Measurements from ENCODE around the gene ZNF784.

The ZNF784 gene, protein sequence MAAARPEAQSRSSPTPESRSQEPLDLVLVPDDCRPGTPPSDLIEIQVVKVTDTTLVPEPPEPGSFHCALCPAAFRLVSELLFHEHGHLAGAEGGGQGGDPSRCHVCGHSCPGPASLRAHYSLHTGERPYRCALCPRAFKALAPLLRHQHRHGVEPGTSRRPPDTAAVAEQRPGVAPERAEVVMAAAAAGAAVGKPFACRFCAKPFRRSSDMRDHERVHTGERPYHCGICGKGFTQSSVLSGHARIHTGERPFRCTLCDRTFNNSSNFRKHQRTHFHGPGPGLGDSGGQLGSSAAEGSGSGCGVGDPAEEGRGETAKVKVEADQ

DNA sequence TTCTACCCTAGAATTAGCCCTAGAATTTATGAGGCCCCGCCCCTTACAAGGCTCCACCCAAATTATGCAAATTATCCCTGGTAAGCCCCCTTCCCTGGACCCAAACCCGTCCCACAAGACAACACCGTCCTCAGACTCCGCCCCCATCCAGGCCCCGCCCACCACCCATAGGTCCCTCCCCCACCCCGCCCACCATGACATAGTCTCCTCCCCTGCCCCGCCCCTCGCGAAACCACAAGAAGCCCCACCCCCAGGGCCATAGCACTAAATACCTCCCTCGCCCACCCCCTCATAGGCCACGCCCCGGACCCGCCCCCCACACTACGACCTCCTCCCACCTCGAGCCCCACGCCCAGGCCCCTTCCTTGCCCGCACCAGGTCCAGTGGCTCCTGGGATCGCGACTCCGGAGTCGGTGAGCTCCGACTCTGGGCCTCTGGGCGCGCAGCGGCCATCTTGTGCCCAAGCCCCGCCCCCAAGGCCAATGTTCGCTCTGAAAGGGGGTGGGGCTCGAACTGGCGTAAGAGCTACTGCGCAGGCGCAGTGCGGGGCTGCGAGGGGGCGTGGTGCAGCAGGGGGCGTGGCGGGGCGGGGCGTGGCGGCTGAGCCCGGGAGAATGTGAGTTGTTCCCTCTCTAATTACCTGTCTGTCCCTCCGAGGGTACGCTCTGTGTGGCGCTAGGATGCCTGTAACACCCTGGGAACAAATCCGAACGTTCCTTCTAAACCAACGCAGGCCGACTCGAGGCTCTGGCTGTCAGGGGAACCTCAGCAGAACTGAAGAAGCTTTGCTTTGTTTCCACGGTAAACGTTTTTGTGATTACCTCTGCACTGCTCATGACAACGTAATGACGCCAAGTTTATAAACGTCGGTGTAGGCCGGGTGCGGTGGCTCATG is at the start of gene ZNF784:
TSS of gene ZNF784 (minus strand) at position 458 of the 895 bp plus-strand sequence. CDS start at position 453, 5 bp downstream.
- DNase-seq (ENCODE audit: low read depth in 3 of 3) = peak; percentile 87 to 95 (median 94)

- DNase-seq (ENCODE audit: low read depth in 3 of 3) = no peak
These were observed 49.5 kb upstream of the ZNF784 start for GRCh38 chr19:55673889-55674288.

DNA sequence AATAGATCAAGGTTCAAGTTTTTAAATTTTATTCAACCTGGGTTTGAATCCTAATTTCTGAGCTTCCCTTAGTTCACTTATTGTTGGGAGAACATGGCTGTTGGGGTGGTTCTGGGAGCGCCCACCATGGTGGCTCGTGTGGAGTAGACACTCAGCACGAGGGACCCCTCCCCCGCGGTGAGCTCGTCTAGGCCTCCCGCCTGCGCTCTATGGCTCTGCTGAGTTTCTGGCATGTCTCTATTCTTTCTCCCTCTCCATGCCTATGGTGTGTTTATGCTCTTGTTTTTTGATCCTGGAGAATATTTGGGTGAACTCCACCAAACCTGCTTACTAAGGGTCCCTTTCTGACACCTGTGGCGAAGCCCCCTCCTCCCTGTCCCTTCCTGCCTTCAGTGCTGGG is 49.1 kb upstream of the ZNF784 start:
- no peak for DNase-seq (ENCODE audit: low read depth in 3 of 3)

GRCh38 chr19:55672418-55672817 is 48.1 kb upstream of the ZNF784 start:
- no peak for DNase-seq (ENCODE audit: low read depth in 3 of 3)

DNA sequence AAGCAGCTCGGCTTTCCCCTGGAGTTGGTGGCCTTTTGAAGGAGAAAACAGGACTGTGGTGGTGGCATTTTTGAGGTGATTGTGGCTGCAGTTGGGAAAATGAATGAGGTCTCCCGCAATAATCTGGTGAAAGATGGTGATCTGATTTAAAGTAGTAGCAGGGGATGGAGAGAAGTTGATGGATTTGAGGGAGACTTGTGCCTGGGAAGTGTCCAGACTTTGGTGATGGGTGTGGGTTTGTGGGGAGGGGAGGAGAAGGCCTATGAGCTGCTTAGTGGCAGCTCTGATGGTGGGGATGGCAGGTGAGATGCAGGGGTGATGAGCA is 46.6 kb upstream of the ZNF784 start:
- no peak for DNase-seq (ENCODE audit: low read depth in 3 of 3)

DNA sequence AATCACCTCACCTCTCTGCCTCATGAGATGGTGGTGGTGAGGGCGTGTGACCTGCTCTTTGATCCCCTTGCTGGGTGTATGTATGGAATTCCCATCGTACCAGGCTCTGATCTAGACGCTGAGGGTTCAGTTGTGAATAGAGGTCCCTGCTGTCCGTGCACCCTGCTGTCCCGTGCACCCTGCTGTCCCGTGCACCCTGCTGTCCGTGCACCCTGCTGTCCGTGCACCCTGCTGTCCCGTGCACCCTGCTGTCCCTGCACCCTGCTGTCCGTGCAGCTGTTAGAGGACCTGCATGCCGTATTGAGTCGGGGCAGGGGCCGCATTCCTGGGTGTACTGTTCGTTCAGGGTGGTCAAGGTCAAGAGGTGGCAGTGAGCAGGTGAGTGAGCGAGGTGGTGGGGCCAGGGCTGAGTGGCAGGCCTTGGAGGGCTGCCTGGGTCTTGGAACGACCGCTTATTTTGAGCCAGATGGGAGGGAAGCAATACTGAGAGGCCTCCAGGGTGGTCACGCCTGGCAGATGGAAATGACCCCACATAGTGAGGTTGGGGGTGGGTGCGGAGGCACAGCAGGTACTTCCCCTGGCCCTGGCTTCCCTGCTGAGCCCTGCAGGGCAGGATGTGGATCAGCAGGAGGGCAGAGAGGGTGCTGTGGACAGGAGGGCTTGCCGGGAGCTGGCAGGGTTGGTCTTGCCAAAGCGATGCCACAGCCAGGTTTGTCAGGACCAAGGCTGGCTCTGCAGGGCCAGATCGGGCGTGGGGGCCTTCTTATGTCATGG is 46.1 kb upstream of the ZNF784 start:
- DNase-seq (ENCODE audit: low read depth in 3 of 3) = no peak

GRCh38 chr19:55669418-55670279 is 45.3 kb upstream of the ZNF784 start:
- DNase-seq (ENCODE audit: low read depth in 3 of 3) = no peak

DNA sequence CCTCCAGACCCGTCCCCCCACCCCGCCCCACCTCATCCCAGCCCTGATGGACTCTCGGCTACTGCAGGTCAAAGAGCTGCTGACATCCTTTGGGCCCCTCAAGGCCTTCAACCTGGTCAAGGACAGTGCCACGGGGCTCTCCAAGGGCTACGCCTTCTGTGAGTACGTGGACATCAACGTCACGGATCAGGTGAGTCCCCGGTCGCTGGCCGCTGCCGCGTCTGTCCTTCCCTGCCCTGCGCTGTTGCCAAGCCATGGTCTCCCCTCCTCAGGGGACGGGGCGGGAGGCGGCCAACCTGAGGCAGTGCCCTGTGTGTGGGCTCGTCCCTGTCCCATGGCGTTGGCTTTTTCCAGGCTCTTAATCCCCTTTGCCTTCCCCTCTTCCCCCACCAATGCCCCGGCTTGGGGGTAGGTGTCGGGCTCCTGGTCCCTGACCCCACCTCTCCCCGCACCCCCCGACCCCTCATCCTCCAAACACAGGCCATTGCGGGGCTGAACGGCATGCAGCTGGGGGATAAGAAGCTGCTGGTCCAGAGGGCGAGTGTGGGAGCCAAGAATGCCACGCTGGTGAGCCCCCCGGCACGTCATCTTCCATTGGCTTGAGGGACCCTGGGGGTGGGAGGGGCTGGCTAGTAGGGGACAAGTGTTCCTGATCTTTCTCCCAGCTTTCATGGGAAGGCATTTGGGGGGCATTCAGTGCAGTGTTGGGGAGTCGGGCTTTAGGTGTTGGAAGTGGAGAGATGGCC is 44.4 kb upstream of the ZNF784 start:
- no peak for DNase-seq (ENCODE audit: low read depth in 3 of 3)

GRCh38 chr19:55667958-55668357 is 43.6 kb upstream of the ZNF784 start:
- no peak for DNase-seq (ENCODE audit: low read depth in 3 of 3)

DNA sequence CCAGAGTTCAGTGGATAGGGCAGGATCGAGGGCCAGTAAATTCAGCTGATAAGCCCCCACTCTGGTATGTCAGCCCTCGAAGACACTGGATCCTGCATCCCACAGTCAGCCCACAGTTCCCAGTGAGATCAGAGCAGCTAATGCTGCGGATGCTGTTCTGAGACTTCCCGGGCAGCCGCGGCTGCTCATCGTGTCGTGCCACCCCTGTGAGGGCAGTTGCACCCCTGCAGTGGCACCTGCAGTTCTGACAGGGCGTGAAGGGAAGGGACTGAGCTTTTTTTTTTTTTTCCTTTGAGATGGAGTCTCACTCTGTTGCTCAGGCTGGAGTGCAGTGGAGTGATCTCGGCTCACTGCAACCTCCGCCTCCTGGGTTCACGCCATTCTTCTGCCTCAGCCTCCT is 43.1 kb upstream of the ZNF784 start:
- DNase-seq (ENCODE audit: low read depth in 3 of 3) = no peak

DNA sequence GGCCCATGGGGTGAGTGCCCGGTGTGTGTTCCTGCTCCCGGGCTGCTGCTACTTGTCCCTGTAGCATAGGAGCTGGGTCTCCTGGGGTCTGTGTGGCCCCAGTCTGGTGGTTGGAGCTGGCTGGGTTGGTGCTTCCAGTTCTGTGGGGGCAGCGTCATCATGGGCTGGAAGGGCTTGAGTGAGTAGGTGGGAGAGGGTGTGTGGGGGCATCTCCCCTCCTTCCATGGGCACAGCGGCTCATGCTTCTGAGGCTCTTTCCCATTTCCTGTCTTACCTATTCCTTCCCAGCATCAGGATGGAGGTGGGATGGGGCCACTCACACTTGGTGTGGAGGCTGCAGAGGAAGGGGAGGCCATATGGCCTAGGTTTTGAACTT is 42.6 kb upstream of the ZNF784 start:
- no peak for DNase-seq (ENCODE audit: low read depth in 3 of 3)

- no peak for DNase-seq (ENCODE audit: low read depth in 3 of 3)
These were observed 42.1 kb upstream of the ZNF784 start for GRCh38 chr19:55666343-55667005.

GRCh38 chr19:55663846-55664536 is 39.6 kb upstream of the ZNF784 start:
- DNase-seq (ENCODE audit: low read depth in 3 of 3) = no peak

GRCh38 chr19:55661826-55662225 is 37.5 kb upstream of the ZNF784 start:
- no peak for DNase-seq (ENCODE audit: low read depth in 3 of 3)

GRCh38 chr19:55660991-55661390 is 36.6 kb upstream of the ZNF784 start:
- no peak for DNase-seq (ENCODE audit: low read depth in 3 of 3)

- DNase-seq (ENCODE audit: low read depth in 3 of 3) = no peak
These were observed 36.0 kb upstream of the ZNF784 start for GRCh38 chr19:55660404-55660803.

DNA sequence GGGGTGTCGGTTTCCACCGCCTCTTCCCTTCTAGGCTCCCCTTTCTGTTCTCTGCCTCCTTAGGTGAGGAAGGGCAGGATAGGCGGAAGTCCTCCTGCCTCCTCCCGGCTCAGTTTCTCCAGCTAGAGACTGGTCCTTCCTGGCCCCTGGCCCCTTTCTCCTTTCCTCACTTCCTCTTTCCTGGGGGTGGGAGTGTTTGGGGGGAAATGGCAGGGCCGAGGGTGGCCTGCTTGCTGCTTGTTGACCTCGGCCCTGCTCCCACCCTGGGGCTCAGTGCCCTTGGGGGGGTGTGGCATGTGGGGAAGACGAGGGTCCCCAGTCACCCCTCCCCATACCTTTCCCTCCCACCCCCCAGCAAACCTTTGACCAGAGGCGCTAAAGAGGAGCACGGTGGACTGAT is 35.5 kb upstream of the ZNF784 start:
- DNase-seq (ENCODE audit: low read depth in 3 of 3) = no peak

- no peak for DNase-seq (ENCODE audit: low read depth in 3 of 3)
These were observed 34.6 kb upstream of the ZNF784 start for GRCh38 chr19:55658846-55659459.

Measured in stimulated activated CD4-positive, alpha-beta T cell treated with anti-CD3 and anti-CD28 coated beads, TNF-alpha, amount 100 ng/mL, for 4 hours (primary cell).